D721Med (cell line): ENCODE data around the gene PRKN.

ENCODE experiments used
- DNase-seq: peaks from one replicate; pipeline ENCODE4 v3.0.0; 2011; ENCODE audit warnings: low spot score; ENCODE audit not compliant: insufficient read length
- FAIRE-seq: peaks from 2 replicates; lab custom pipeline; 2011; peaks lifted over from hg19 to GRCh38; lab: Jason Lieb, UNC
- CTCF ChIP-seq: IDR thresholded peaks from 2 replicates; pipeline ENCODE4 v1.5.1; 2012; ENCODE audit warnings: mild to moderate bottlenecking, control low read depth; ENCODE audit not compliant: insufficient read depth; ENCODE audit errors: missing control alignments

The PRKN gene

GRCh38 chr6:161761966-161762365 lies 965.6 kb downstream of the PRKN start:
- DNase-seq: no peak
- no peak for FAIRE-seq
- TF ChIP-seq CTCF: no peak

GRCh38 chr6:161755080-161755479 lies 972.5 kb downstream of the PRKN start:
- FAIRE-seq: no peak
- TF ChIP-seq CTCF: no peak
- no peak for DNase-seq

GRCh38 chr6:161750686-161751085 lies 976.9 kb downstream of the PRKN start:
- TF ChIP-seq CTCF: no peak
- FAIRE-seq: no peak
- DNase-seq: no peak

- FAIRE-seq (no peak), DNase-seq (no peak)
- no peak for TF ChIP-seq CTCF
Observed at GRCh38 chr6:161749576-161749975, 978.0 kb downstream of the PRKN start.

GRCh38 chr6:161748535-161749416 lies 978.8 kb downstream of the PRKN start:
- no peak for FAIRE-seq
- no peak for DNase-seq
- peak; percentile 61 for TF ChIP-seq CTCF

GRCh38 chr6:161747506-161747905 lies 980.1 kb downstream of the PRKN start:
- DNase-seq: peak; percentile 24
- no peak for TF ChIP-seq CTCF
- FAIRE-seq: peak; percentile 81

- DNase-seq (no peak), FAIRE-seq (no peak)
- TF ChIP-seq CTCF: no peak
Observed at GRCh38 chr6:161745594-161746141, 981.9 kb downstream of the PRKN start.
